ENCODE data around the gene MIPEP.
"Not testable (repeated sequence)": the region's sequence is repeated elsewhere in the genome, so short reads cannot be mapped to it uniquely, and the experiment has no call there.

DNA sequence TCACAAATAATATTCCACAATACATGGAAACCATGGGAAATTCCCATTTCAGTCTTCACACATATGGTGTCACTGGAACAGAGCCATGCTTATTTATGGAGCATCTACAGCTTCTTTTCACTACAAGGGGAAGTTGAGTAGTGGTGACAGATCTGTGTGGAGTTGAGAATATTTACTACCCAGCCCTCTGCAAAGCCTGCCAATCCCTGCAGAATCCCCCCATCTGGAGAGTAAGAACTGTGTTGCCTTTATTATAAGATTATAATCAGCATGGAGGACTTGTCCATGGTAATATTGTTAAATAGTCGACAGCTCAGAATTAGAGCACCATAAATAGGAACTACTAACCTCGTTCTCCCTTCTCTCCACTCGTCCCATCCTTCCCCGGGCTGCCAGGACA lies 4.6 kb upstream of the MIPEP start:
- not testable (repeated sequence) for TF ChIP-seq EZH2phosphoT487 (IDR thresholded peaks at IDR 0.05; ENCODE audit: low read depth, severe bottlenecking, unreplicated experiment); EZH2 (IDR thresholded peaks at IDR 0.05; ENCODE audit: borderline replicate concordance)
- TF ChIP-seq, protein P1, sequence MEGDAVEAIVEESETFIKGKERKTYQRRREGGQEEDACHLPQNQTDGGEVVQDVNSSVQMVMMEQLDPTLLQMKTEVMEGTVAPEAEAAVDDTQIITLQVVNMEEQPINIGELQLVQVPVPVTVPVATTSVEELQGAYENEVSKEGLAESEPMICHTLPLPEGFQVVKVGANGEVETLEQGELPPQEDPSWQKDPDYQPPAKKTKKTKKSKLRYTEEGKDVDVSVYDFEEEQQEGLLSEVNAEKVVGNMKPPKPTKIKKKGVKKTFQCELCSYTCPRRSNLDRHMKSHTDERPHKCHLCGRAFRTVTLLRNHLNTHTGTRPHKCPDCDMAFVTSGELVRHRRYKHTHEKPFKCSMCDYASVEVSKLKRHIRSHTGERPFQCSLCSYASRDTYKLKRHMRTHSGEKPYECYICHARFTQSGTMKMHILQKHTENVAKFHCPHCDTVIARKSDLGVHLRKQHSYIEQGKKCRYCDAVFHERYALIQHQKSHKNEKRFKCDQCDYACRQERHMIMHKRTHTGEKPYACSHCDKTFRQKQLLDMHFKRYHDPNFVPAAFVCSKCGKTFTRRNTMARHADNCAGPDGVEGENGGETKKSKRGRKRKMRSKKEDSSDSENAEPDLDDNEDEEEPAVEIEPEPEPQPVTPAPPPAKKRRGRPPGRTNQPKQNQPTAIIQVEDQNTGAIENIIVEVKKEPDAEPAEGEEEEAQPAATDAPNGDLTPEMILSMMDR (IDR thresholded peaks at IDR 0.05; ENCODE audit: poor library complexity) = not testable (repeated sequence)

All from hepatocyte (in vitro differentiated cells).